ENCODE data around the gene ARHGAP6.

Gene ARHGAP6

DNA sequence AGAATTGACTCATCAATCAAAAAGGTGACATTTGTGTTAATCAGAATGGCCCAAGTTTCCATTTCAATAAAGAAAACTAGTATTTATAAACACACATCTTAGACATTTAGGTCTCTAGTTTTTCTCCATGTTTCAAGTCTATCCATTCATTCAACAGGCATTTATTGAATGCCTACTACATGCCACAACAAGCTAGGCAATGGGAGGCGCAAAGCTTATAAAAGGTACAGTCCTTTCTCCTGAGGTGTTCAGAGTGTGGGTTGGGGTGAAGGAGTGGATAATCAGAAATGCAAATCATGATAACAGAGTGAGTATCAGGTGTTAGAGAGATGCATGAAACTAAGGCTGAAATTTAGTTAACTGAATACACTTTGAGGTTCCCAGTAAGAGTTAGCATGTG lies 476.6 kb downstream of the ARHGAP6 start:
- H3K4me3 ChIP-seq (ENCODE audit: low read depth, low read length): no peak overlapping the region
- TF ChIP-seq, protein P1, sequence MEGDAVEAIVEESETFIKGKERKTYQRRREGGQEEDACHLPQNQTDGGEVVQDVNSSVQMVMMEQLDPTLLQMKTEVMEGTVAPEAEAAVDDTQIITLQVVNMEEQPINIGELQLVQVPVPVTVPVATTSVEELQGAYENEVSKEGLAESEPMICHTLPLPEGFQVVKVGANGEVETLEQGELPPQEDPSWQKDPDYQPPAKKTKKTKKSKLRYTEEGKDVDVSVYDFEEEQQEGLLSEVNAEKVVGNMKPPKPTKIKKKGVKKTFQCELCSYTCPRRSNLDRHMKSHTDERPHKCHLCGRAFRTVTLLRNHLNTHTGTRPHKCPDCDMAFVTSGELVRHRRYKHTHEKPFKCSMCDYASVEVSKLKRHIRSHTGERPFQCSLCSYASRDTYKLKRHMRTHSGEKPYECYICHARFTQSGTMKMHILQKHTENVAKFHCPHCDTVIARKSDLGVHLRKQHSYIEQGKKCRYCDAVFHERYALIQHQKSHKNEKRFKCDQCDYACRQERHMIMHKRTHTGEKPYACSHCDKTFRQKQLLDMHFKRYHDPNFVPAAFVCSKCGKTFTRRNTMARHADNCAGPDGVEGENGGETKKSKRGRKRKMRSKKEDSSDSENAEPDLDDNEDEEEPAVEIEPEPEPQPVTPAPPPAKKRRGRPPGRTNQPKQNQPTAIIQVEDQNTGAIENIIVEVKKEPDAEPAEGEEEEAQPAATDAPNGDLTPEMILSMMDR (IDR thresholded peaks at IDR 0.05; ENCODE audit: borderline replicate concordance, insufficient read depth, low read depth, low read length): no peak

DNA sequence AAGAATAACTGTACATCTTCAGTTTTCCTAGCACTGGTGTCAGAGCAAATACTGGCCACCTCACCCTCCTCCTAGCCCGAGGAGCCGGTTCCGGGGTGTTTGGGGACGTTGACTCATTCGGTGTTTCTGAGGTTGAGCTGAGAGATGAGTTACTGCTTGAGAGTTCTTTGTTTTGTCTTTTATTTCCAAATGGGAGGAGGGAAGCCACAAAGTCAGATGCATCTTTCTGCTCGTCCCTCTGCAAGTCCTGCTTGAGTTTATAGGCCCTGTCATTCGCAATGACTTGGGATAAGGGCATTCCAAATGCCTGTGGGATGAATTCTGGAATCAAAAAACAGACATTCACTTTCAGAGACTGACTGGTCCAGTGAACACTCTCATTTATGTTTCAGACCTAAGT lies 477.1 kb downstream of the ARHGAP6 start:
- TF ChIP-seq, protein P1 (IDR thresholded peaks at IDR 0.05; ENCODE audit: borderline replicate concordance, insufficient read depth, low read depth, low read length): no peak
- no peak overlapping the region for H3K4me3 ChIP-seq (ENCODE audit: low read depth, low read length)

DNA sequence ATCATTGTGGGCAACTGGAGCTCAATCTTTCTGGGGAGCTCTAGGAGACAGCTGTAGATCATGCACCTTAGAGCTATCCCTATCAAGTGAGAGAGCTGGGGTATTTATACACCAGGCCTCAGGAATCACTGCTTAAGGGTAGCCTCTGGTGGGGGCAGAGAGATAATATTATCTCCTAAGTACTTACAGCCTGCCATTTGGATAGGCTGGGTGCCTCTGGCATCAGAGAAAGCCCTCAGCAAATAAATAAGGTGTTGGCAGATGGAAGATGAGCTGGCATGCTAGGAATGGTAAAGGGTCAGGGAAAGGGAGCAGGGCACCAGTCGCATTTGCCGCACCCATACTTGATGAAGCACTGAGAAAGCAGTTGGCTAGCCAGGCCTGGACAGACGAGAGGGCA lies 478.7 kb downstream of the ARHGAP6 start:
- TF ChIP-seq, protein P1 (IDR thresholded peaks at IDR 0.05; ENCODE audit: borderline replicate concordance, insufficient read depth, low read depth, low read length): no peak
- H3K4me3 ChIP-seq (ENCODE audit: low read depth, low read length): no peak overlapping the region

DNA sequence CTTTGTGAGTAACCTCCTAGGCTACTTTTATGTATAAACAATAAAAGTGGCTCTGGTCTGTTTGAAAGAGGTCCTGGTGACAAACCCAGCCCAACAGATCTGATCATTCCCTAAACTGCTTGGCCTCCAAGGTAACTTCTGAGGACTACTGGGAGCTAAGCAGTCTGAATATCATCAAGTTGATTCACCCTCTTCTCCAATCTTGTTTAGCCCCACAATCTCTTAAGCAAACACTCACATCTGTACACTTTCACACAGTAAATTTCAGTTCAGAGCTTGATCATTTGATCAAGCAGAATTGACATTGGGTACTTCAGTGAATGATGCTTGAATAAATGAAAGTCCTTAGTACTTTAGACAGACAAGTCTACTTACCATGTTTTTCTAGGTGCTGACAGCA lies 479.9 kb downstream of the ARHGAP6 start:
- TF ChIP-seq, protein P1 (IDR thresholded peaks at IDR 0.05; ENCODE audit: borderline replicate concordance, insufficient read depth, low read depth, low read length): no peak
- H3K4me3 ChIP-seq (ENCODE audit: low read depth, low read length): no peak overlapping the region

DNA sequence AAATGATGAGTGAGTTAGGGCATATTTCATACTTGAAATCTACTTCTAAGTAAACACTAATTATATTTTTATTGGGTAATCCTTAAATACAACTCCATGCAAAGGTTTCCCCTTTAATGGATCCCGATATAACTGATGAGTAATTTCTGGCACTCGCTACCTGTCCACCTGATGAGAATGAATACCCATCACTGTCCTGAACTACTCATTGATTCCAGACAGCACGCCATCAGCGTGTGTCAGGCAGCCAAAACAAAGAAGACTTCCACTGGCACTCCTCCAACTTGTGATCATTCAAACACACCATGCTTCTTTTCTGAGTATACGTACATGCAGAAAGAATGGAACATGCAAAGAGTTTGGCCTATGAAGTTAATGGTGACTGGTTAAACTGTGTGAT lies 485.1 kb downstream of the ARHGAP6 start:
- H3K4me3 ChIP-seq (ENCODE audit: low read depth, low read length): no peak overlapping the region
- TF ChIP-seq, protein P1 (IDR thresholded peaks at IDR 0.05; ENCODE audit: borderline replicate concordance, insufficient read depth, low read depth, low read length): no peak

DNA sequence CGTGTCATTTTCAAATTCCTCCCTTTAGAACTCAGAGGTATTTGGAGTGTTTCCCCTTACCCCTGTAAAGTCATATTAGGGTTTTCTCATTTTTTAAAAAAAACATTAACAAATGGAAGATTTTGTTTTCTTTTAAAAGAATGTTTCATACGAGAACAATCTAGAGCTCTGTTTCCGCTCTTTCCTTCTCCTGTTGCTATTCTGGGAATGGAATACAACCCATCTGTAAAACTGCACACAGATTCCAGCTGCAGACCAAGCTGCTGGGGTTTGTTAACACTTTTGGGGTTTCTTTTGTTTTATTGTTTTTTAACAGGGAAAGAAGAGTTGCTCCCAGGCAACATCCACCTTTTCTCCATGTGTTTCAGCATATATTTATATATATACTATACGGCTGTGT lies 493.3 kb downstream of the ARHGAP6 start:
- H3K4me3 ChIP-seq (ENCODE audit: low read depth, low read length): no peak overlapping the region
- TF ChIP-seq, protein P1 (IDR thresholded peaks at IDR 0.05; ENCODE audit: borderline replicate concordance, insufficient read depth, low read depth, low read length): no peak

DNA sequence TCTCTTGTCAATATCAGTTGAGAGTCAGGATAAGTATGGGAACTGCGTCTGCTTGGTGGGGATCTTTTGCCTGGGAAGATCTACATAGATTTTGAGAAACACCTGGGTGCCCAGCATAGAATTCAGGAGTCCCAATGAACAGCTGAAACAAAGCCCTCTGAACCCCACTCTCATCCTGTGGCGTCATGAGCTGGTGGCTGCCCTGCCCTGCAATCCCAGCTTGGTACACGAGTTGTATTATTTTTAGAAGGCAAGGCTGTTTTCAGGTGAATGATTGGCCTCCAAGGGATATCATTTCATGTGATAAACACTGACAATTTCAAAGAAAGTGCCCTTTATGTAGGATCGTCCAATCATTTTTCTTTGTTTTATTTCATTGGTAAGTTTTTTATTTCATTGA lies 493.8 kb downstream of the ARHGAP6 start:
- TF ChIP-seq, protein P1 (IDR thresholded peaks at IDR 0.05; ENCODE audit: borderline replicate concordance, insufficient read depth, low read depth, low read length): no peak
- H3K4me3 ChIP-seq (ENCODE audit: low read depth, low read length): no peak overlapping the region

All from GM12875 (cell line).